A673 (cell line): Measurements from ENCODE around the gene IL15RA. TPM values are rescaled to one million over a fixed set of nuclear protein-coding genes. Genes with fewer than 3 reads are reported as not detected.

Experiments used
- BruUV-seq: library from RNA; stranded (reverse); fragments of 400-500 nt; replicated peaks from 2 replicates; lab custom pipeline; 2021; lab: Mats Ljungman, UMichigan
- CTCF ChIA-PET: fragments of 300-600 bp; sonication (Branson Sonifier 250); formaldehyde crosslinking; loops from one replicate; lab custom pipeline; 2022; ENCODE audit warnings: antibody characterized with exemption; lab: Charles Lee
- POLR2A ChIA-PET: fragments of 300-600 bp; sonication (Branson Sonifier 250); formaldehyde crosslinking; loops from one replicate; lab custom pipeline; 2022; ENCODE audit warnings: antibody characterized with exemption; ENCODE audit not compliant: low non-redundant PET; lab: Charles Lee
- DNase-seq: peaks from one replicate; pipeline ENCODE4 v3.0.0-alpha.2; 2015; ENCODE audit warnings: low spot score
- H3K27ac ChIP-seq: fragments of 200-600 bp; sonication (generic); 2 replicates; pipeline ENCODE4 v1.5.1; 2016; ENCODE audit warnings: mixed run types, low read depth, mild to moderate bottlenecking, mixed read lengths, antibody characterized with exemption, low read length; ENCODE audit not compliant: poor library complexity, severe bottlenecking
- H3K27me3 ChIP-seq: fragments of 200-600 bp; sonication (generic); replicated peaks from 2 replicates; pipeline ENCODE4 v1.6.1; 2017; ENCODE audit warnings: mixed run types, low read depth, mild to moderate bottlenecking, mixed read lengths, antibody characterized with exemption, low read length; ENCODE audit not compliant: insufficient read depth, poor library complexity
- H3K36me3 ChIP-seq: fragments of 200-600 bp; sonication (generic); 2 replicates; pipeline ENCODE4 v1.6.1; 2016; ENCODE audit warnings: mixed run types, mild to moderate bottlenecking, mixed read lengths, antibody characterized with exemption, low read length; ENCODE audit not compliant: insufficient read depth, poor library complexity, severe bottlenecking
- H3K4me1 ChIP-seq: fragments of 200-600 bp; sonication (generic); 2 replicates; pipeline ENCODE4 v1.6.1; 2017; ENCODE audit warnings: mixed run types, mild to moderate bottlenecking, mixed read lengths, antibody characterized with exemption, low read length; ENCODE audit not compliant: insufficient read depth, poor library complexity, severe bottlenecking
- H3K4me3 ChIP-seq: fragments of 200-600 bp; sonication (generic); 2 replicates; pipeline ENCODE4 v1.5.1; 2016; ENCODE audit warnings: low read depth, mixed run types, mild to moderate bottlenecking, mixed read lengths, low read length; ENCODE audit not compliant: poor library complexity, severe bottlenecking
- H3K9me3 ChIP-seq: fragments of 200-600 bp; sonication (generic); 2 replicates; pipeline ENCODE4 v1.6.1; 2016; ENCODE audit warnings: mixed run types, low read depth, mild to moderate bottlenecking, mixed read lengths, antibody characterized with exemption, low read length; ENCODE audit not compliant: poor library complexity, severe bottlenecking
- EZH2 ChIP-seq: fragments of 200-600 bp; sonication (generic); IDR thresholded peaks from 2 replicates; pipeline ENCODE4 v1.6.1; 2017; ENCODE audit warnings: borderline replicate concordance, low read depth, mild to moderate bottlenecking, mixed read lengths, antibody characterized with exemption, low read length; ENCODE audit not compliant: poor library complexity, severe bottlenecking
- intact Hi-C: fragments of 100-400 bp; cut with micrococcal nuclease; formaldehyde crosslinking; loops from one replicate; pipeline ENCODE4 v1.10.0; 2022; ENCODE audit not compliant: unreplicated experiment
- total RNA-seq: library from RNA; stranded (reverse); gene quantifications from 2 replicates; pipeline ENCODE4 v1.2.3, GENCODE V29; 2021
- TF ChIP-seq, protein P1 (sequence below): fragments of 300-800, 200-600 bp; sonication (generic); conservative IDR thresholded peaks from 2 replicates; pipeline ENCODE4 v1.5.1; 2017; ENCODE audit warnings: low read depth, mild to moderate bottlenecking, antibody characterized with exemption, low read length, moderate library complexity, mixed read lengths

Gene IL15RA
- total RNA-seq, 1 experiment from 2014 or later, result 1.1 TPM

DNA sequence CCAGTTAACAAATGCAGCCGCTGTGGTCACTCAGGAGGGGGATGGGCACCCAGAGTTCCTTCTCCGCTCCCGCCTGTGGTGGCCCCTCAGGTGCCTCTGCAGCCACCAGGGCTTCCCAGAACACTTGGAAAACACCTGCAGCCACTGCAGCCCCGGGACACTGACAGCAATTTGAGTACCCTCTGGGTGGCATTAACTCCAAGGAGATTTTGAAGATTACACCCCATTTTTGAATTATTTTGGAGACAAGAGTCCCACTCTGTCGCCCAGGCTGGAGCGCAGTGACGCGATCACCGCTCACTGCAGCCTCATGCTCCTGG lies 32.2 kb downstream of the IL15RA start:
- Histone ChIP-seq H3K36me3 (no peaks in the 10 kb centered on the region), H3K4me3 (no peak overlapping the region), H3K27ac (no peak overlapping the region), H3K27me3 (no peaks in the 10 kb centered on the region), H3K9me3 (no peaks in the 10 kb centered on the region), H3K4me1 (no peaks in the 10 kb centered on the region)
- DNase-seq, result no peak
- ChIA-PET POLR2A (no interaction called here), CTCF (no interaction called here)
- no TSS peak for BruUV-seq
- intact Hi-C loops, result loop anchor here (5.0 kb wide), 2 partner anchors 67 to 142 kb away; partner anchors contain the start of gene RBM17
- TF ChIP-seq, protein P1, sequence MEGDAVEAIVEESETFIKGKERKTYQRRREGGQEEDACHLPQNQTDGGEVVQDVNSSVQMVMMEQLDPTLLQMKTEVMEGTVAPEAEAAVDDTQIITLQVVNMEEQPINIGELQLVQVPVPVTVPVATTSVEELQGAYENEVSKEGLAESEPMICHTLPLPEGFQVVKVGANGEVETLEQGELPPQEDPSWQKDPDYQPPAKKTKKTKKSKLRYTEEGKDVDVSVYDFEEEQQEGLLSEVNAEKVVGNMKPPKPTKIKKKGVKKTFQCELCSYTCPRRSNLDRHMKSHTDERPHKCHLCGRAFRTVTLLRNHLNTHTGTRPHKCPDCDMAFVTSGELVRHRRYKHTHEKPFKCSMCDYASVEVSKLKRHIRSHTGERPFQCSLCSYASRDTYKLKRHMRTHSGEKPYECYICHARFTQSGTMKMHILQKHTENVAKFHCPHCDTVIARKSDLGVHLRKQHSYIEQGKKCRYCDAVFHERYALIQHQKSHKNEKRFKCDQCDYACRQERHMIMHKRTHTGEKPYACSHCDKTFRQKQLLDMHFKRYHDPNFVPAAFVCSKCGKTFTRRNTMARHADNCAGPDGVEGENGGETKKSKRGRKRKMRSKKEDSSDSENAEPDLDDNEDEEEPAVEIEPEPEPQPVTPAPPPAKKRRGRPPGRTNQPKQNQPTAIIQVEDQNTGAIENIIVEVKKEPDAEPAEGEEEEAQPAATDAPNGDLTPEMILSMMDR, result no peak
- TF ChIP-seq EZH2, result no peak

DNA sequence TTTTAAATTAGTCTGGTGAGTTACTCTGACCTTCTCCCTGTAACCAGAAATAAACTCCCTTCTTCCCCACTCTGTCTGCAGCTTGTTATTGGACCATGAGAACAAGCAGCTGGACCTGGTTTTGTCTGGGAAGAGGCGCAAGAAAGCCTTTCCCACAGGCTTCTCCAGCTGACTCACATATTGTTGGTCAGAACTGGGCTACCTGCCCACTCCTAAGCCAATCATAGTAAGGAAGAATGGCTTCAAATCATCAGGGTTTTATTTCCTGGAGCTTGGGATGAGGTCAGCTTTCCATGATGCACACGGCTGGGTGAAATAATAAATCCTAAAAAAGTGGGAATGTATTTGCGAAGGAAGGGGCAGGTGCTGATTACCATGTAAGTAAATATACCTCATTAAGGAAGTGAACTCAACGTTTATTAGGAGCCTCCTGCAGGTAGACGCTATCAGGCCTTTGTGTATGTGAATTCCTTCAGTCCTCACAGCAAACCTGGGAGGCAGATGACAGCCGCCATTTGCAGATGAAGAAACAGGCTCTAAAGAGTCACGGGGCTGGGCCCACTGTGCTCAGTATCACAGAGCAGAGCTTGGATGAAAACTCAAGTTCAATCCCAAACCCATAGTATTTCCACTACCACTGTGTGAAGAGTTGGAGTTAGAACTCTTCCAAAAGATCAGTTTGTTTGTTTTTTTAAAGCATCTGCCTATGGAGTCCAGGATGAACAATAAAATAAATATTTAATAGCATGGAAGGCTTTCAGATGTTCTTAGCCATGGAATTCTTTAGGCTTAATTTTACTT lies 32.8 kb downstream of the IL15RA start:
- Histone ChIP-seq H3K4me3 (no peak overlapping the region), H3K9me3 (no peaks in the 10 kb centered on the region), H3K27ac (no peak overlapping the region), H3K27me3 (no peaks in the 10 kb centered on the region), H3K36me3 (no peaks in the 10 kb centered on the region), H3K4me1 (no peaks in the 10 kb centered on the region)
- no TSS peak for BruUV-seq
- intact Hi-C loops, result loop anchor here (5.0 kb wide), 2 partner anchors 68 to 143 kb away; partner anchors contain the start of gene RBM17
- TF ChIP-seq, protein P1, result no peak
- TF ChIP-seq EZH2, result no peak
- POLR2A ChIA-PET, result no interaction called here
- no peak for DNase-seq
- CTCF ChIA-PET, result no interaction called here

DNA sequence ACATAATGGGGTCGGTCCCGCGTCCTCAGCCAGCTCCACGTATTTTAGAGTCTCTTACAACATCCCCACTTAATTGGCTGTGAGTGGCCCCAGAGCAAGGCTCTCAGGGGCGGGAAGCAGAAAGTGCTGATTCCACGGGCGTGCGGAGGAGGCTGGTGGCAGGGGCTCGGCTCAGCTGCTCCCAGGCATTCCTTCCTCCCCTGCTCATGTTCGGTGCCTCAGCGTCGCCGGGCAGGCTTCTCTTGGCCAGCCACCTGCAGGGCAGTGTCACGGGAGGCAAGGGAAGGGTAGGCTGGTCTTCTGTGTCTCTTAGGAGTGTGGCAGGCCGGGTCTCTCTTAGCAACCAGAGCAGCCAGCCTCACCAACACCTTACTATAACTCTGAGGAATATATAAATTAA lies 33.8 kb downstream of the IL15RA start:
- ChIA-PET CTCF (no interaction called here), POLR2A (no interaction called here)
- Histone ChIP-seq H3K9me3 (no peaks in the 10 kb centered on the region), H3K4me3 (no peak overlapping the region), H3K36me3 (no peaks in the 10 kb centered on the region), H3K27ac (no peak overlapping the region), H3K27me3 (no peaks in the 10 kb centered on the region), H3K4me1 (no peaks in the 10 kb centered on the region)
- TF ChIP-seq, protein P1, result no peak
- BruUV-seq, result no TSS peak
- intact Hi-C loops, result no loop called here
- DNase-seq, result no peak
